ENCODE data around the gene KCNAB2.

DNA sequence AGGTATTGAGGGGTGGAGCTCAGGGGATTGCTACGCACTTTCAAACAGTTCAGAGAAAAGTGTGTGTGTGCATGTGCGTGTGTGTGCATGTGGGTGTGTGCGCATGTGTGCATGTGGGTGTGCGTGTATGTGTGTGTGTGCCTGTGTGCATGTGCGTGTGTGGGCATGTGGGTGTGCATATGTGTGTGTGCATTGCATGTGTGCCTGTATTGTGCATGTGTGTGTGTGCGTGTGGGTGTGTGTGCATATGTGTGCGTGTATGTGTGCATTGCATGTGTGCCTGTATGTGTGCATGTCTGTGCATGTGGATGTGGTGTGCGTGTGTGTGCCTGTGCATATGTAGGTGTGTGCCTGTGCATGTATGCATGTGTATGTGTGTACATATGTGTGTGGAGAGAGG, 12.6 kb upstream of the KCNAB2 start:
- TF ChIP-seq E2F5 (CRISPR knock-in tag; IDR thresholded peaks at IDR 0.05), result no peak
- no peak for TF ChIP-seq RELA (CRISPR knock-in tag; IDR thresholded peaks at IDR 0.05; ENCODE audit: borderline replicate concordance)
- no peak for TF ChIP-seq CTCF (IDR thresholded peaks at IDR 0.05)
- no peak for TF ChIP-seq ZNF263 (CRISPR knock-in tag; IDR thresholded peaks at IDR 0.05; ENCODE audit: low read depth)
- no peak for TF ChIP-seq FOXK1 (CRISPR knock-in tag; IDR thresholded peaks at IDR 0.05)
- TF ChIP-seq ZNF317 (CRISPR knock-in tag; IDR thresholded peaks at IDR 0.05; ENCODE audit: borderline replicate concordance, low read depth), result no peak
- no peak for TF ChIP-seq CDX4 (CRISPR knock-in tag; IDR thresholded peaks at IDR 0.05; ENCODE audit: borderline replicate concordance)
- TF ChIP-seq CREM (CRISPR knock-in tag; IDR thresholded peaks at IDR 0.05), result no peak
- TF ChIP-seq E2F1 (CRISPR knock-in tag; IDR thresholded peaks at IDR 0.05), result no peak
- TF ChIP-seq, protein P1, sequence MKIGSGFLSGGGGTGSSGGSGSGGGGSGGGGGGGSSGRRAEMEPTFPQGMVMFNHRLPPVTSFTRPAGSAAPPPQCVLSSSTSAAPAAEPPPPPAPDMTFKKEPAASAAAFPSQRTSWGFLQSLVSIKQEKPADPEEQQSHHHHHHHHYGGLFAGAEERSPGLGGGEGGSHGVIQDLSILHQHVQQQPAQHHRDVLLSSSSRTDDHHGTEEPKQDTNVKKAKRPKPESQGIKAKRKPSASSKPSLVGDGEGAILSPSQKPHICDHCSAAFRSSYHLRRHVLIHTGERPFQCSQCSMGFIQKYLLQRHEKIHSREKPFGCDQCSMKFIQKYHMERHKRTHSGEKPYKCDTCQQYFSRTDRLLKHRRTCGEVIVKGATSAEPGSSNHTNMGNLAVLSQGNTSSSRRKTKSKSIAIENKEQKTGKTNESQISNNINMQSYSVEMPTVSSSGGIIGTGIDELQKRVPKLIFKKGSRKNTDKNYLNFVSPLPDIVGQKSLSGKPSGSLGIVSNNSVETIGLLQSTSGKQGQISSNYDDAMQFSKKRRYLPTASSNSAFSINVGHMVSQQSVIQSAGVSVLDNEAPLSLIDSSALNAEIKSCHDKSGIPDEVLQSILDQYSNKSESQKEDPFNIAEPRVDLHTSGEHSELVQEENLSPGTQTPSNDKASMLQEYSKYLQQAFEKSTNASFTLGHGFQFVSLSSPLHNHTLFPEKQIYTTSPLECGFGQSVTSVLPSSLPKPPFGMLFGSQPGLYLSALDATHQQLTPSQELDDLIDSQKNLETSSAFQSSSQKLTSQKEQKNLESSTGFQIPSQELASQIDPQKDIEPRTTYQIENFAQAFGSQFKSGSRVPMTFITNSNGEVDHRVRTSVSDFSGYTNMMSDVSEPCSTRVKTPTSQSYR (CRISPR knock-in tag; IDR thresholded peaks at IDR 0.05), result no peak
- TF ChIP-seq, protein P2, sequence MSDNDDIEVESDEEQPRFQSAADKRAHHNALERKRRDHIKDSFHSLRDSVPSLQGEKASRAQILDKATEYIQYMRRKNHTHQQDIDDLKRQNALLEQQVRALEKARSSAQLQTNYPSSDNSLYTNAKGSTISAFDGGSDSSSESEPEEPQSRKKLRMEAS (CRISPR knock-in tag; IDR thresholded peaks at IDR 0.05), result no peak
- TF ChIP-seq MYBL2 (CRISPR knock-in tag; IDR thresholded peaks at IDR 0.05), result no peak

All from WTC11 (cell line).